T-helper 1 cell (primary cell): ENCODE measurements around the gene CELA1.
A peak's percentile ranks its signal among the peaks of the same experiment; 100 is the strongest.

ENCODE experiments used
- DNase-seq, 5 donors: peaks; one replicate each; pipeline ENCODE4 v3.0.0-alpha.2; 2012 to 2020
- total RNA-seq, 4 donors: gene quantifications; one replicate each; lab custom pipeline; 2026; lab: John Stamatoyannopoulos, UW

The CELA1 gene
- total RNA-seq: 0.71 to 1.3 (median 0.93) reads per million in 4 donors

GRCh38 chr12:51346581-51346980 is at the start of gene CELA1:
CELA1 (minus strand) TSS chr12:51346679; CDS start chr12:51346638, 41 bp downstream.
- no peak for DNase-seq

GRCh38 chr12:51395283-51396230 is 49.1 kb upstream of the CELA1 start:
- peak in 1 of 5 donors; percentile 62 for DNase-seq

GRCh38 chr12:51393676-51394545 is 47.4 kb upstream of the CELA1 start:
- peak in 3 of 5 donors; percentile 19 to 71 (median 35) for DNase-seq

GRCh38 chr12:51392556-51393237 is 46.2 kb upstream of the CELA1 start:
- peak in 1 of 5 donors; percentile 14 for DNase-seq

- DNase-seq: peak; percentile 55 to 78 (median 70)
Observed at GRCh38 chr12:51391283-51392123, 45.0 kb upstream of the CELA1 start, which contains the start of gene GALNT6. GALNT6 (minus strand) TSS chr12:51391406; CDS start chr12:51379781, 11,625 bp downstream.

GRCh38 chr12:51390891-51391282 is 44.4 kb upstream of the CELA1 start:
- no peak for DNase-seq

- DNase-seq: no peak
Observed at GRCh38 chr12:51390457-51390856, 44.0 kb upstream of the CELA1 start.

GRCh38 chr12:51389302-51389999 is 43.0 kb upstream of the CELA1 start:
- no peak for DNase-seq

GRCh38 chr12:51388846-51389245 is 42.4 kb upstream of the CELA1 start:
- no peak for DNase-seq

GRCh38 chr12:51388069-51388799 is 41.8 kb upstream of the CELA1 start:
- no peak for DNase-seq

GRCh38 chr12:51386351-51386750 is 39.9 kb upstream of the CELA1 start:
- DNase-seq: no peak

GRCh38 chr12:51383269-51383905 is 36.9 kb upstream of the CELA1 start:
- DNase-seq: no peak

- no peak for DNase-seq
Observed at GRCh38 chr12:51382173-51382572, 35.7 kb upstream of the CELA1 start.

- DNase-seq: no peak
Observed at GRCh38 chr12:51381226-51382079, 35.0 kb upstream of the CELA1 start.

GRCh38 chr12:51379571-51379970 is 33.1 kb upstream of the CELA1 start:
- DNase-seq: no peak

GRCh38 chr12:51378749-51379148 is 32.3 kb upstream of the CELA1 start:
- DNase-seq: no peak

- DNase-seq: no peak
Observed at GRCh38 chr12:51377099-51377984, 30.9 kb upstream of the CELA1 start.

GRCh38 chr12:51374856-51375255 is 28.4 kb upstream of the CELA1 start:
- no peak for DNase-seq
